NCI-H2196 (cell line): ENCODE results near the gene PTGES.
"Not testable (repeated sequence)": the region's sequence is repeated elsewhere in the genome, so short reads cannot be mapped to it uniquely, and the experiment has no call there.

ENCODE experiments used
- DNase-seq: peaks from one replicate; lab custom pipeline; 2025; ENCODE audit not compliant: unreplicated experiment; lab: John Stamatoyannopoulos, UW

The PTGES gene

GRCh38 chr9:129752900-129753729 lies at the start of gene PTGES:
PTGES (minus strand) TSS chr9:129753042; CDS start chr9:129753012, 30 bp downstream.
- no peak for DNase-seq

- DNase-seq = no peak
These were observed 48.7 kb upstream of the PTGES start for GRCh38 chr9:129801504-129801903.

GRCh38 chr9:129798973-129799372 lies 46.1 kb upstream of the PTGES start:
- no peak for DNase-seq

GRCh38 chr9:129796029-129796428 lies 43.2 kb upstream of the PTGES start:
- not testable (repeated sequence) for DNase-seq

GRCh38 chr9:129794549-129794948 lies 41.7 kb upstream of the PTGES start:
- DNase-seq = no peak

GRCh38 chr9:129786481-129786880 lies 33.6 kb upstream of the PTGES start:
- DNase-seq = no peak

GRCh38 chr9:129785866-129786265 lies 33.0 kb upstream of the PTGES start:
- no peak for DNase-seq

GRCh38 chr9:129784970-129785369 lies 32.1 kb upstream of the PTGES start:
- DNase-seq = not testable (repeated sequence)

- peak; percentile 76 for DNase-seq
These were observed 30.9 kb upstream of the PTGES start for GRCh38 chr9:129783516-129784361.

- DNase-seq = no peak
These were observed 29.1 kb upstream of the PTGES start for GRCh38 chr9:129781981-129782380.

GRCh38 chr9:129781131-129781530 lies 28.3 kb upstream of the PTGES start:
- DNase-seq = no peak

GRCh38 chr9:129779560-129780190 lies 26.8 kb upstream of the PTGES start:
- DNase-seq = no peak

GRCh38 chr9:129778469-129778868 lies 25.6 kb upstream of the PTGES start:
- DNase-seq = no peak

GRCh38 chr9:129777769-129778130 lies 24.9 kb upstream of the PTGES start:
- no peak for DNase-seq

- no peak for DNase-seq
These were observed 24.3 kb upstream of the PTGES start for GRCh38 chr9:129776938-129777768.

GRCh38 chr9:129776566-129776937 lies 23.7 kb upstream of the PTGES start:
- no peak for DNase-seq

GRCh38 chr9:129776096-129776495 lies 23.3 kb upstream of the PTGES start:
- not testable (repeated sequence) for DNase-seq

- no peak for DNase-seq
These were observed 22.6 kb upstream of the PTGES start for GRCh38 chr9:129775448-129775798.

- peak; percentile 17 for DNase-seq
These were observed 22.1 kb upstream of the PTGES start for GRCh38 chr9:129774791-129775447.
